Stimulated activated CD4-positive, alpha-beta T cell treated with anti-CD3 and anti-CD28 coated beads, Interleukin-4, amount 100 ng/mL, for 48 hours (primary cell): ENCODE results near the gene ARMC3.
"Not testable (repeated sequence)": the region's sequence is repeated elsewhere in the genome, so short reads cannot be mapped to it uniquely, and the experiment has no call there.

Source experiments
- DNase-seq, 2 donors: peaks; one replicate each; pipeline ENCODE4 v3.0.0-alpha.2; 2020; ENCODE audit warnings: low read depth in 2 of 2

The ARMC3 gene, protein sequence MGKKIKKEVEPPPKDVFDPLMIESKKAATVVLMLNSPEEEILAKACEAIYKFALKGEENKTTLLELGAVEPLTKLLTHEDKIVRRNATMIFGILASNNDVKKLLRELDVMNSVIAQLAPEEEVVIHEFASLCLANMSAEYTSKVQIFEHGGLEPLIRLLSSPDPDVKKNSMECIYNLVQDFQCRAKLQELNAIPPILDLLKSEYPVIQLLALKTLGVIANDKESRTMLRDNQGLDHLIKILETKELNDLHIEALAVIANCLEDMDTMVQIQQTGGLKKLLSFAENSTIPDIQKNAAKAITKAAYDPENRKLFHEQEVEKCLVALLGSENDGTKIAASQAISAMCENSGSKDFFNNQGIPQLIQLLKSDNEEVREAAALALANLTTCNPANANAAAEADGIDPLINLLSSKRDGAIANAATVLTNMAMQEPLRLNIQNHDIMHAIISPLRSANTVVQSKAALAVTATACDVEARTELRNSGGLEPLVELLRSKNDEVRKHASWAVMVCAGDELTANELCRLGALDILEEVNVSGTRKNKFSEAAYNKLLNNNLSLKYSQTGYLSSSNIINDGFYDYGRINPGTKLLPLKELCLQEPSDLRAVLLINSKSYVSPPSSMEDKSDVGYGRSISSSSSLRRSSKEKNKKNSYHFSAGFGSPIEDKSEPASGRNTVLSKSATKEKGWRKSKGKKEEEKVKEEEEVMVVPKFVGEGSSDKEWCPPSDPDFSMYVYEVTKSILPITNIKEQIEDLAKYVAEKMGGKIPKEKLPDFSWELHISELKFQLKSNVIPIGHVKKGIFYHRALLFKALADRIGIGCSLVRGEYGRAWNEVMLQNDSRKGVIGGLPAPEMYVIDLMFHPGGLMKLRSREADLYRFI

DNA sequence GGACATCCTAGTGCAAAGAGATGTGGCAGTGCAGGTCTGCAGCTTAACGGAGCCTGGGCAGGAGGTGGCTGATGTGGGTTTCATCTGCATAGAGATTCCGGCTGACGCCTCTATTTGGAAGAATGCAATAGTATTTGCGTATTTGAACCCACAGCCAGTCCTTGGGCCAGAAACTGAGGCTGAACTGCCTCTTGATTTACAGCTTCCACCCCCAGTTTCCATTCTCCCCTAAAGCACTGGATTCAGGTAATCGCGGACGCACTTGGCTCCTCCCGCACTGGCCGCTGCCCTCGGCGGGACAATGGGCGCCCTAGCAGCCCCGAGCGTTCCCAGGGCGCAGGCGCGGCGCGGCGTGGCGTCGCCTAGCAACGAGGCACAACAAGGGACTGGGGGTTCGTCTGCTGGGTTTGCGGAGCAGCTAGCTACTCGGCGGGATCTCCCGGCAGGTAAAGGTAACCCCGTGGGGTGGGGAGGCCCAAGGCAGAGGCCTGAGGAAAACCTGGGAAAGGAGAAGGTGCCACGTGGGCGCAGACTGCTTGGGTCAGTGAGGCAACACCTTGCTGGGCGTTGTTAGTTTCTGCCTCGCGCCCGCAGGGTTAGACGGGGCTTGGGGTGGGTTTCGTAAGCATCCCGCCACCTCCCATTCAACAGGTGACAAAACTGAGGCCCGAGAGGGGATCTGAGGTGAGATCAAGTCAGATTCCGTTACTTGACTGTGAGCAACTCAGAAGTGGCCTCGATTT lies at the start of gene ARMC3:
ARMC3 (plus strand) TSS at position 393 of the 743 bp plus-strand sequence. CDS start 3,944 bp downstream, outside the sequence.
- DNase-seq: peak; percentile 36 to 54

- no peak for DNase-seq
These were observed 36.1 kb upstream of the ARMC3 start for GRCh38 chr10:22891797-22892196.

- no peak for DNase-seq
These were observed 34.1 kb upstream of the ARMC3 start for GRCh38 chr10:22893781-22894180.

- no peak for DNase-seq
These were observed 33.1 kb upstream of the ARMC3 start for GRCh38 chr10:22894714-22895113.

DNA sequence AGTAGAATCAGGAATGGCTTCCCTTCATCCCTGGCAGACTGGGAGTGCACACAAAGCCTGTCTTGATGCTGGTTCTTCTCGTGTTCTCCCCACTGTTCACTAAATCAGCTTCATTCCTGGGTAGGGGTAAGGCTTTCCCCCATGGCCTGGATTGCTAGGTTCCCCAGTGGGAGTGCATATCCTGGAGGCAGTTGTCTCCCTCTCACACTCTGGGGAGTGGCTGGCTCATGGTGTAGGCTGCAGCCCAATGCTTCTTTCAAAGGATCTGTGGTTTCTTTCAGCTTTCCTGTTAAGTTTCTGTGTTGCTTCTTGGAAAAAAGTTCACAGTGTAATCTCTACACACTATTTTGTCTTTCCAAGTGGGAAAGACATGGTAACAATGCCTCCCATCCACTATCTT lies 32.6 kb upstream of the ARMC3 start:
- DNase-seq: no peak

DNA sequence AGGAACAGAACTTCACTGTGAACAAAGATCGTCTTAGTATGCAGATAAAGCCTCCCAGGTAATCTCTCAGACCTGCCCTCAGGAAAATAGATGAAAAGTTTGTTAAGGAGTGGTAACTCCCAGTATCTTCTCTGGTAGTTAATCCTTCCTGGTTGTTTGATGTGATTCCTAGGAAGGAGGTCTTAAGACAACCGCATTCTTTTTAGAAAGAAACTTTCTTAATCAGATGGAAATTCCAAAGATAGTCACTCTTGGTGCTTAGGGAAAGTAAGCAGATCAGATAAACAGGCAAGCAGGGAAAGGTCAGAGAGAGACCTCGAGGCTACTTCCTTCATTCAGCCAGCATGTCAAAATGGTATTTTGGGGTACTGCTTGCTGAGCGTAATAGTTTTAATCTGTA lies 30.5 kb upstream of the ARMC3 start:
- DNase-seq: no peak

DNA sequence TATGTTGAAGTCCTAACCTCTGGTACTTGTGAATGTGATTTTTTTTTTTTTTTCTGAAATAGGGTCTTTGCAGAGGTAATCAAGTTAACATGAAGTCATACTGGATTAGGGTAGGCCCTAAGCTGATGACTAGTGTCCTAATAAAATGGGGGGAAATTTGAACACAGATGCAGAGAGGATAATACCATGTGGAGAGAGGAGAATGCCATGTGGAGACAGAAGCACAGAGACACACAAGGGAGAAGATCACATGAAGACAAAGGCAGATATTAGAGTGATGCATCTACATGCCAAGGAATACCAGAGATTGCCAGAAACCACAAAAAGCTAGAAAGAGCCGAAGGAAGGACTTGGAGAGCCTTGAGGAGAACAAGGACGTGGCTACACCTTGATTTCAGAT lies 28.5 kb upstream of the ARMC3 start:
- DNase-seq: no peak

GRCh38 chr10:22899775-22900174 lies 28.1 kb upstream of the ARMC3 start:
- no peak for DNase-seq

DNA sequence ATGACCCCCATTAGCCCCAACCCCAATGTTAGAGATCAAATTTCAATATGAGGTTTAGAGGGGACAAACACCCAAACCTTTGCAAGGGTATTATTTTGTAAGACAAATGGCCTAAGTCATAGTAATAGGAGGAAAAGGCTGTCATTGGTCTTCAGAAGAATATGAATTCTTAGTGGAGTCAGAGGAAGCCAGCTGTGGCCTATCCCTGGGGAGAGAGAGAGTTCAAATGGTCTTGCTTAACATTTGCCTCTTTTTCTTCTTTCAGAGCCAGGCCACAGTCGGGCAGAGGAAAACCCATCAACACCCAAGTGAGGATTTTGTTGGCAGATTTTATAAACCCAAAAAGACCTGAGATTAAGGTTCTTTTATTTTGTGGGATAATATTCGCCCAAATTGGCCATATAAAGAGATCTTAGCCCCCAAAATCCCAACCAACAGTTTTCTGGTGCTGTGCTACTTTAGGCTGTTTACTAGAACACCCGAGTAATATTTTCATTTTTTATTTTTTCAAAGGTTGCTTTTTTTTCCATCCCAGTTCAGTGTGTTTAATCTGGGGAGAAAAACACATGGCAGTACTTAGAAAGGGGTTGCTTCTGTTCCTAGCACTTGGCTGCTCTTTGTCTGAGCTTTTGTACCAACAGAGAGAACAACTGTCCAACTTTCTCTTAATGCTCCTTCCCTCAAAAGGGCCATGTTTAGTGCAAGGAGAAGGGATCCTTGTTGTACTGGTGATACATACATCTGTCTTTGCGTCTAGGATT lies 26.8 kb upstream of the ARMC3 start:
- DNase-seq: no peak

DNA sequence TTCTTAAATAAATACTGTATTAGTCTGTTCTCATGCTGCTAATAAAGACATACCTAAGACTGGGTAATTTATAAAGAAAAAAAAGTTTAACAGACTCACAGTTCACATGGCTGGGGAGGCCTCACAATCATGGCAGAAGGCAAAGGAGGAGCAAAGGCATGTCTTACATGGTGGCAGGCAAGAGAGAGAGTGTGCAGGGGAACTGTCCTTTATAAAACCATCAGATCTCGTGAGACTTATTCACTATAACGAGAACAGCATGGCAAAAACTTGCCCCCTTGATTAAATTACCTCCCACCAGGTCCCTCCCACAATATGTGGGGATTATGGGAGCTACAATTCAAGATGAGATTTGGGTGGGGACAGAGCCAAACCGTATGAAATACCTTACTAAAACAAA lies 25.7 kb upstream of the ARMC3 start:
- DNase-seq: not testable (repeated sequence)

GRCh38 chr10:22903694-22904093 lies 24.2 kb upstream of the ARMC3 start:
- DNase-seq: no peak

DNA sequence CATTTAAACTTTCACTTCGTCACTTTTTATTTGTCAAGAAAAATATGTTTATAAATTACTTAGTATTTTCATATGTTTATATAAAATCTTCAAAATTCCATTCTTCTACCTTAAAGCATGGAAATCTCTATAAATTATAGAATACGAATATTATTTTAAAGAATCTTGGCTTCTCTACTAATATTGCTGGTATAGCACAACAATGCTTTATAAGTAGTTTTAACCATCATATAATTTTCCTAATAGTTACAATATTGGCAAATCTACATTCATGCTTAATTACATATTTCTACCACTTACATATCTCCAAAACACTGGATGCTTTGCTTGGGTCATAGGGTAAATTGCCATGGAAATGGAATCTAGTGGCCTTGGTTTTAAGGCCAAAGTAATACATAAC lies 21.1 kb upstream of the ARMC3 start:
- no peak for DNase-seq

GRCh38 chr10:22908837-22909236 lies 19.0 kb upstream of the ARMC3 start:
- no peak for DNase-seq

DNA sequence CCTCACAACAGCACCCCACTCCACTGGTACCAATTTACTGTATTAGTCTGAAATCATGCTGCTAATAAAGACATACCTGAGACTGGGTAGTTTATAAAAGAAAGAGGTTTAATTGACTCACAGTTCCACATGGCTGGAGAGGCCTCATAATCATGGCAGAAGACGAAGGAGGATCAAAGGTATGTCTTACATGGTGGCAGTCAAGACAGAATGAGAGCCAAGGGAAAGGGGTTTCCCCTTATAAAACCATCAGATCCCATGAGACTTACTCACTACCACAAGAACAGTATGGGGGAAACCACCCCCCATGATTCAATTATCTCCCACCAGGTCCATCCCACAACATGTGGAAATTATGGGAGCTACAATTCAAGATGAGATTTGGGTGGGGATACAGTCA lies 18.2 kb upstream of the ARMC3 start:
- not testable (repeated sequence) for DNase-seq

GRCh38 chr10:22911067-22911466 lies 16.8 kb upstream of the ARMC3 start:
- no peak for DNase-seq

GRCh38 chr10:22911889-22912762 lies 15.7 kb upstream of the ARMC3 start:
- no peak for DNase-seq

GRCh38 chr10:22912763-22913384 lies 15.0 kb upstream of the ARMC3 start:
- no peak for DNase-seq

GRCh38 chr10:22913474-22914092 lies 14.3 kb upstream of the ARMC3 start:
- no peak for DNase-seq

GRCh38 chr10:22915314-22915713 lies 12.5 kb upstream of the ARMC3 start:
- no peak for DNase-seq
